Smooth muscle cell (in vitro differentiated cells): ENCODE results near the gene EBLN2. TPM values are rescaled to one million over a fixed set of nuclear protein-coding genes. Genes with fewer than 3 reads are reported as not detected.
A peak's percentile ranks its signal among the peaks of the same experiment; 100 is the strongest.
"Not testable (repeated sequence)": the region's sequence is repeated elsewhere in the genome, so short reads cannot be mapped to it uniquely, and the experiment has no call there.

ENCODE experiments used
- DNase-seq: peaks from one replicate; lab custom pipeline; 2025; ENCODE audit not compliant: unreplicated experiment; lab: John Stamatoyannopoulos, UW
- H2AFZ ChIP-seq: fragments of 200-600 bp; sonication (generic); 2 replicates; pipeline ENCODE4 v1.6.0; 2016; ENCODE audit warnings: antibody characterized with exemption, low read depth, mild to moderate bottlenecking
- H3F3A ChIP-seq: fragments of 200-600 bp; sonication (generic); 2 replicates; pipeline ENCODE4 v1.6.0; 2017; ENCODE audit warnings: antibody characterized with exemption, low read depth
- H3K27ac ChIP-seq: fragments of 200-600 bp; sonication (generic); 2 replicates; pipeline ENCODE4 v1.5.1; 2016; ENCODE audit warnings: low read depth, mild to moderate bottlenecking
- H3K27me3 ChIP-seq: fragments of 200-600 bp; sonication (generic); 2 replicates; pipeline ENCODE4 v1.6.1; 2016; ENCODE audit warnings: low read depth, mild to moderate bottlenecking
- H3K36me3 ChIP-seq: fragments of 200-600 bp; sonication (generic); 2 replicates; pipeline ENCODE4 v1.5.1; 2016; ENCODE audit warnings: low read depth
- H3K4me1 ChIP-seq: fragments of 200-600 bp; sonication (generic); 2 replicates; pipeline ENCODE4 v1.5.1; 2016; ENCODE audit warnings: low read depth
- H3K4me2 ChIP-seq: fragments of 200-600 bp; sonication (generic); 2 replicates; pipeline ENCODE4 v1.6.0; 2016; ENCODE audit warnings: mild to moderate bottlenecking
- H3K4me3 ChIP-seq: fragments of 200-600 bp; sonication (generic); 2 replicates; pipeline ENCODE4 v1.5.1; 2016; ENCODE audit warnings: mild to moderate bottlenecking
- H3K79me2 ChIP-seq: fragments of 200-600 bp; sonication (generic); 2 replicates; pipeline ENCODE4 v1.6.0; 2016; ENCODE audit warnings: low read depth, mild to moderate bottlenecking
- H3K9ac ChIP-seq: fragments of 200-600 bp; sonication (generic); 2 replicates; pipeline ENCODE4 v1.6.0; 2016; ENCODE audit warnings: low read depth
- H3K9me3 ChIP-seq: fragments of 200-600 bp; sonication (generic); replicated peaks from 2 replicates; pipeline ENCODE4 v1.5.1; 2016; ENCODE audit warnings: low read depth
- H4K20me1 ChIP-seq: fragments of 200-600 bp; sonication (generic); 2 replicates; pipeline ENCODE4 v1.6.0; 2016; ENCODE audit warnings: low read depth
- WGBS: methylation state at CpG from one replicate; pipeline ENCODE4 v1.1.7; 2016; ENCODE audit warnings: low lambda C conversion rate; 5-methylcytosine and 5-hydroxymethylcytosine counted together
- polyA plus RNA-seq: library from polyadenylated mRNA; unstranded; fragments of >200 nt; fragmentation: Nextera tagmentation; extraction: Ambion mirVana; gene quantifications from 2 replicates; pipeline ENCODE4 v1.2.1, GENCODE V29; 2016
- total RNA-seq: library from RNA; depleted of rRNA; stranded (reverse); fragments of >200 nt; gene quantifications from 2 replicates; pipeline ENCODE4 v1.2.3, GENCODE V29; 2014
- TF ChIP-seq, protein P1 (sequence below): fragments of 200-600 bp; sonication (generic); IDR thresholded peaks from 2 replicates; pipeline ENCODE4 v1.5.1; 2017; ENCODE audit warnings: borderline replicate concordance, mild to moderate bottlenecking, antibody characterized with exemption; ENCODE audit not compliant: insufficient read depth, poor library complexity, severe bottlenecking

The EBLN2 gene
- total and polyA plus RNA-seq, 2 experiments from 2014 or later = 2.9 to 5.5 TPM

GRCh38 chr3:73055583-73055982 lies 5.9 kb upstream of the EBLN2 start:
- peaks cover 3% of the 10 kb centered on the region for H3F3A ChIP-seq
- H3K9ac ChIP-seq = no peak overlapping the region
- H3K4me1 ChIP-seq = no peaks in the 10 kb centered on the region
- no peak overlapping the region for H2AFZ ChIP-seq
- no peak overlapping the region for H3K27ac ChIP-seq
- 44% methylated on average over 8 of the region's 8 CpGs for WGBS
- H3K9me3 ChIP-seq = no peaks in the 10 kb centered on the region
- no peak overlapping the region for H3K4me3 ChIP-seq
- H3K36me3 ChIP-seq = no peaks in the 10 kb centered on the region
- H3K79me2 ChIP-seq = peaks cover 41% of the 10 kb centered on the region
- no peak for DNase-seq
- no peak overlapping the region for H3K4me2 ChIP-seq
- TF ChIP-seq, protein P1, sequence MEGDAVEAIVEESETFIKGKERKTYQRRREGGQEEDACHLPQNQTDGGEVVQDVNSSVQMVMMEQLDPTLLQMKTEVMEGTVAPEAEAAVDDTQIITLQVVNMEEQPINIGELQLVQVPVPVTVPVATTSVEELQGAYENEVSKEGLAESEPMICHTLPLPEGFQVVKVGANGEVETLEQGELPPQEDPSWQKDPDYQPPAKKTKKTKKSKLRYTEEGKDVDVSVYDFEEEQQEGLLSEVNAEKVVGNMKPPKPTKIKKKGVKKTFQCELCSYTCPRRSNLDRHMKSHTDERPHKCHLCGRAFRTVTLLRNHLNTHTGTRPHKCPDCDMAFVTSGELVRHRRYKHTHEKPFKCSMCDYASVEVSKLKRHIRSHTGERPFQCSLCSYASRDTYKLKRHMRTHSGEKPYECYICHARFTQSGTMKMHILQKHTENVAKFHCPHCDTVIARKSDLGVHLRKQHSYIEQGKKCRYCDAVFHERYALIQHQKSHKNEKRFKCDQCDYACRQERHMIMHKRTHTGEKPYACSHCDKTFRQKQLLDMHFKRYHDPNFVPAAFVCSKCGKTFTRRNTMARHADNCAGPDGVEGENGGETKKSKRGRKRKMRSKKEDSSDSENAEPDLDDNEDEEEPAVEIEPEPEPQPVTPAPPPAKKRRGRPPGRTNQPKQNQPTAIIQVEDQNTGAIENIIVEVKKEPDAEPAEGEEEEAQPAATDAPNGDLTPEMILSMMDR = no peak
- no peaks in the 10 kb centered on the region for H3K27me3 ChIP-seq
- H4K20me1 ChIP-seq = no peaks in the 10 kb centered on the region

DNA sequence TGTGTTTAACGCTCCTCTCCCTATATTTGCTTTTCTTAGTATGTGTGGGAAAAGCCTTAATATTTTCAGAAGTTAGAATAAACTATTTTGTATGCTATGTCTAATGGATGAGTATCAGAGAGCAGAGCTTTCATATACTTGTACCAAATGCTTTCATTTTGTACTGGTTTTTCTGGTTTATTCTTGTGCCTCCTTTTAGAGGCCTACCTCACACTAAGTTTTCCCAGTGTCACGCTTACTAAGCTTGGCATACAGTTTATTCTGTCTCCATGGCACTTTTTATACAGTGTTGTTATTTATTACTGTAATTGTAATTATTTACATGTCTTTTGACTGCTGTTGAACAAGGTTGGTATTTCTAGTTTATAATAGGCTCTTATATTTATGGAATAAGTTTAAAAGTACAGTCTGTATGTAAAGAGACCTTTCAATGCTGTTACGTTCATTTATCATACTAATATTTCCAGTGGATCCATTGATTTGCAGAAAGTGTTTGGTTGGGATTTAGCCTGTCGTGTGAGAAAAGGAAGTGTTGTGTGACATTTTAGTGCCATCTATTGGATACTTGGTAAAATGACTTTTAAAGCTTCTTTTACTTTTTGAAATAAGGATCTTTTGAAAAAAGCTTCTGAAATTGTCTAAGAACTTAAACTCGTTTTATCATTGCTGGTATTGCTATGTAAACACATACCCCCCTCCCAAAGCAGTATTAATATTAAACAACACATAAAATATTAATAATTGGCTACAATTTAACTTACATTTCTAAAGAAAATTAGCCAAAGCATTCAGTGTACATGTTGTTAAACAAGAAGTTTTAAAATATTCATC lies 5.2 kb upstream of the EBLN2 start:
- Histone ChIP-seq H3F3A (peaks cover 3% of the 10 kb centered on the region), H3K36me3 (no peaks in the 10 kb centered on the region), H3K27ac (no peak overlapping the region), H3K79me2 (peaks cover 47% of the 10 kb centered on the region), H3K9me3 (no peaks in the 10 kb centered on the region), H3K4me2 (no peak overlapping the region), H3K9ac (no peak overlapping the region), H3K4me3 (no peak overlapping the region), H3K27me3 (no peaks in the 10 kb centered on the region), H2AFZ (no peak overlapping the region), H4K20me1 (no peaks in the 10 kb centered on the region), H3K4me1 (no peaks in the 10 kb centered on the region)
- WGBS = 53% methylated on average over 5 of the region's 5 CpGs
- no peak for DNase-seq
- TF ChIP-seq, protein P1 = peak; percentile 44

DNA sequence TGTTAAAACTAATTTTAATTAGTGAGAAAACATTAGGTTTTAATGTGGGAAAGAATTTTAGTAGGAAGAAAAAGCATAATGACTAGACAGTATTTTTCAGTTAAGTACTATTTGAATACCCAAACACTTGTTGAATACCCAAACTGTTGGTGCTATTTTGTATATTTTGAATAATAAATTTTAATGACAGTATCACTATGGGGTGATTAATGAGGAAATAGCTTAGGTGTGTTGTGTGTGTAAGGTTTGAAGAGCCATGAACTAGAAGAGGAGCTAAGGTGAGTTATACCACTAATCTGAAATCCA lies 4.7 kb upstream of the EBLN2 start:
- Histone ChIP-seq H3K4me1 (no peaks in the 10 kb centered on the region), H4K20me1 (no peaks in the 10 kb centered on the region), H2AFZ (no peak overlapping the region), H3K4me3 (no peak overlapping the region), H3F3A (peaks cover 3% of the 10 kb centered on the region), H3K79me2 (peaks cover 53% of the 10 kb centered on the region), H3K9ac (no peak overlapping the region), H3K9me3 (no peaks in the 10 kb centered on the region), H3K36me3 (no peaks in the 10 kb centered on the region), H3K27me3 (no peaks in the 10 kb centered on the region), H3K4me2 (no peak overlapping the region), H3K27ac (no peak overlapping the region)
- TF ChIP-seq, protein P1 = no peak
- DNase-seq = no peak

DNA sequence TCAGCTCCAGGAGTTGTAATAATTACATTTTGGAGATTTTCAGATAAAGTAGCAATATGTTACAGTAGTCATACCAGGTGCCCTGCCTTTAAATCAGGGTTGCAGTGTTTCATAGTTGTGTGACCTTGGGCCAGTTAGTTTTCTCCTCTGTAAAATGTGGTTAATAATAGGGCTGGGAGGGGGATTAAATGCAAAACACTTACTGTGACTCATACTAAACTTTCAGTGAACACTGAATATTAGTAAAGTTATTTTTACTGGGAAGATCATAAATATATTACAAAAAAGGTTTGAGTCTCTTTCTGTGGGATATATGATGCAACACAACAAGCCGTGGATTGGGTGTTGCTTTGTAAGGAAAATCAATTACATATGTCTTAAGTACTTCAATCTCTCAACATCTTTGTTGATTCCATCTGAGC lies 1.1 kb upstream of the EBLN2 start:
- no peak overlapping the region for H3K4me2 ChIP-seq
- no peak for DNase-seq
- no peak overlapping the region for H3K9ac ChIP-seq
- H3K36me3 ChIP-seq = peaks cover 8% of the 10 kb centered on the region
- peak overlapping the region; percentile 6 for H3K27ac ChIP-seq
- H3F3A ChIP-seq = peaks cover 3% of the 10 kb centered on the region
- H3K79me2 ChIP-seq = peaks cover 56% of the 10 kb centered on the region
- no peaks in the 10 kb centered on the region for H3K27me3 ChIP-seq
- H3K9me3 ChIP-seq = no peaks in the 10 kb centered on the region
- TF ChIP-seq, protein P1 = no peak
- H4K20me1 ChIP-seq = peaks cover 27% of the 10 kb centered on the region
- 38% methylated on average over 1 of the region's 1 CpG for WGBS
- no peaks in the 10 kb centered on the region for H3K4me1 ChIP-seq
- no peak overlapping the region for H2AFZ ChIP-seq
- no peak overlapping the region for H3K4me3 ChIP-seq

- H4K20me1 ChIP-seq = peaks cover 50% of the 10 kb centered on the region
- not testable (repeated sequence) for H3K4me2 ChIP-seq, H3K9me3 ChIP-seq, H3K9ac ChIP-seq, H2AFZ ChIP-seq, H3K4me1 ChIP-seq, H3K4me3 ChIP-seq, H3K79me2 ChIP-seq, H3K27ac ChIP-seq, H3K27me3 ChIP-seq, H3F3A ChIP-seq, DNase-seq
- H3K36me3 ChIP-seq = peaks cover 13% of the 10 kb centered on the region
Observed at GRCh38 chr3:73066243-73066642, 4.8 kb downstream of the EBLN2 start.
